ENCODE results near the gene CYP27A1.
A peak's percentile ranks its signal among the peaks of the same experiment; 100 is the strongest.

The CYP27A1 gene

GRCh38 chr2:218859988-218860831 is 78.3 kb downstream of the CYP27A1 start:
- DNase-seq: no peak

DNA sequence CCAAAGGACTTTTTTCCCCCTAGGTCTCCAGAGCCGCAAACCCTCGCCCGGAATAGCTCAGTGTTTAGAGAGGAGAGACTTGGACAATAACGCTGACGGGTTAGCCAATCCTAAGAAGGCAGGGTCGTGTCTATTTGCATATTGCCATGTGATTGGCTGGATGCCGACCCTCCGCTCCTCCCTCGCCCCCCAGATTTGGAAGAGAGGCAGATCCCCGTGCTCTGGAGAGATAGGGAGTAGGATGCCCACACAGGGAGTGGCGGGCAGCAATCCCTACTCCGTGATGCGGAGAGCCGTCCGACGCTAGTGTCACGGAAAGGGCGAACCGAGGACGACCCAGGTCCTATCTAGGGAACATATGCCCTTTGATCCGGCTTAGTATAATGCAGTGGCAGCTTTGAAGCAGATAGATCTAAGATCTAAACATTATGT is 79.0 kb downstream of the CYP27A1 start:
- DNase-seq: peak; percentile 96

GRCh38 chr2:218861645-218862318 is 79.8 kb downstream of the CYP27A1 start:
- DNase-seq: no peak

DNA sequence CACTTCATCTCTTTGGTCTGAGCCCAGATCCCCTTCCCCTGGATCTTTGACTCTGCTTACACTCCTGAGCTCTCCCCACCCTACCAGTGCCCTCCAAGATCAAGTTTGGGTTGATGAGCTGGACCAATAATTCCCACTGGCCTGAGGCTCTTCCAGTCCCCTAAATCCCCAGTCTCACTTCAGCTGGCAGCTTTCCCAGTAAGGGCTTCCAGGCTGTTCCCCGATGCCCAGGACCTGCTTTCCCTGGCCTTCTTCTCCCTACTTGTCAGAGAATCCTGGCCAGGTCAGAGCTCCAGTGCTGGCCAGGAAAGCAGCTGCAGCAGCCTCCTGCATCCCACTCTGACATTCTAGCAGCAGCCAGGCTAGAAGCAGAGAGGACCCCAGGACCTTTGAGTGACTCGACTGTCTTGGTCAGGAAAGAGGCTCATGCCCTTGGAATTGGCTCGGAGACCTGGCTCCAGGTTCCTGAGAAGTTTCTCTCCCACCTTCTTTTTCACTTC is 81.1 kb downstream of the CYP27A1 start:
- no peak for DNase-seq

Measured in NCI-H2171 treated with DMSO at 0.1 percent for 48 hours (cell line).